HG02571 (cell line): ENCODE results near the gene TMEM258.
A peak's percentile ranks its signal among the peaks of the same experiment; 100 is the strongest.

ENCODE experiments used
- ATAC-seq: cut with Tn5 transposase; IDR thresholded peaks from one replicate; pipeline ENCODE4 v1.9.1; 2021; ENCODE audit warnings: mild to moderate bottlenecking, moderate library complexity; ENCODE audit not compliant: unreplicated experiment

The TMEM258 gene

DNA sequence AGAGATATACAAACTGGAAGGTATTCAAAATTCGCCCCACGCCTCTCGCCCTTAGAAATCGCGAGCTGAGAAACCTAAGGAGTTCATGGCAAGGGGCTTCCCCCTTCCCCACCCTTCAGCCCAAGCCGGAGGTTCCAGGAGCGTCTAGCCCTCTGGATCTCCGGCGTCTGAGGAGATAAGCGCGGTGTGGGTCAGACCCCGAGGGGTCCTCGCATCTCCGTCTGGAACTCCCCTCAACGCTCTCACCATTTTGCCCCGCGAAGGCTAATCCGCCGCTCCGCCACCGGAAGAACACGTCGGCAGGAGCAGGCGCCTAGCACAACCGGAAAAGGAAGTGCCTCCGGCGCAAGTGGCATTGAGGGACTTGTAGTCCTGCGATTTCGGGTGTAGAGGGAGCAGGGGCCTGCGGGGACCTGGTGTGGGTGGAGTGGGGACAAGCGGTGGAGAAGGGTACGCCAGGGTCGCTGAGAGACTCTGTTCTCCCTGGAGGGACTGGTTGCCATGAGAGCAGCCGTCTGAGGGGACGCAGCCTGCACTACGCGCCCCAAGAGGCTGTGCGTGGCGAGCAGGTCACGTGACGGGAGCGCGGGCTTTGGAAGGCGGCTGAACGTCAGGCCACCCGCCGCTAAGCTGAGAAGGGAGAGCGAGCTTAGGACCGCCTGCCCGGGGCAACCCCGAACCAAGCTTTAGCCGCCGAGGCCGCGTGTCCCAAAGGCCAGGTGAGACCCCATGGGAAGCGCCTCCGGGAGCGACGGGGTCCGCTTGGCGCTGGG, at the start of gene TMEM258, which contains the start of gene FEN1:
TSS of gene TMEM258 (minus strand) at position 290 of the 773 bp plus-strand sequence. CDS start at position 249, 41 bp downstream.
TSS of gene FEN1 (plus strand) at position 602 of the 773 bp plus-strand sequence. CDS start 2,451 bp downstream, outside the sequence.
- ATAC-seq, result peak; percentile 80

DNA sequence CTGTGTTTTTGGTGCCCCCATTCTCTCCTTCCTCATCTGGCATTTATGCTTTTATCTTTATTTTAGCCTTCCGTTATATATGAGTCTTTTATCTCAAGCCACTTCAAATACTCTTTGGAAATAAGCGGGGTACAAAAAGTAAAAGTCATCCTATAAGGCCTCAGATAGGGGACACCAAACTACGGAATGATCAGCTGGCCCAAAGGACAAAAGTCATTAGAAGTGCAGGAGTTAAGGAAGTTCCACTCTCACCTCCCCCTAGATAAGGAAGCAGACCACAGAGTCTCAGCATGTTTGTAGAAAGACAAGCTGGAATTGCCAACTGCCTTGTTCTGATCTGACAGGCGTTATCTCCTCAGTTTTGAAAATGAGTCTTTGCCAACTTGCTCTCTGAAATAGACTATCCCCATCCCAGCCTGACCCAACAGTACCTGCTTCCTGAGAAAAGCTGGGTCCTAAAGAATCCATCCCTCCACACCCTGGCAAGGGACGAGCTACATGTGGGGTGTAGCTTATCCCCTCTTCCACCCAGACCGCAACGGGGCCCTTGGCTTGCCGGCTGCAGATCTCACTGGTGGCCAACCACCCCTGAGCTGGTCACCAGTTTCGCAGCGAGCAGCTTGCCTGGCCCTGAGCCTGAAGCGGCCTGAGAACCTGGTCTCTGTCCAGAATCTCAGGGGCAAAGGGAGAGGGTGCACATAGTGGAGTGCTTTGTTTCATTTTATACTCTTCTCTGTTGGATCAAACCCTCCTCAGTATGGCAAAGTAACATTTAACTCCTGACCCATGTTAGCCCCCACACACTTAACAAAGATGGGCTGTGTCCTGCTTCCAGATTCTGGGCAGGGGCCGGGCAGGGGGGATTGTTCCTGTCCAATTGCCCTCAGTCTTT, 49.5 kb upstream of the TMEM258 start:
- no peak for ATAC-seq

DNA sequence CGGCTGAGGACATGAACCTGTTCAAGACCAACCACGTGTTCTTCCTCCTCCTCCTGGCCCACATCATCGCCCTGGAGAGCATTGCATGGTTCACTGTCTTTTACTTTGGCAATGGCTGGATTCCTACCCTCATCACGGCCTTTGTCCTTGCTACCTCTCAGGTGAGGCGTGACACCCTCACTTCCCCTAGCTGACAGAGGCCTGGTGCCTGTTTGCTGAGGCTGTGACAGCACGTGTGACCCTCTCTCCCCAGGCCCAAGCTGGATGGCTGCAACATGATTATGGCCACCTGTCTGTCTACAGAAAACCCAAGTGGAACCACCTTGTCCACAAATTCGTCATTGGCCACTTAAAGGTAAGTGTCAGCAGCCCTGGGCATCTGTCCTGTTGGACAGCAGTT, 48.0 kb upstream of the TMEM258 start:
- ATAC-seq, result no peak

DNA sequence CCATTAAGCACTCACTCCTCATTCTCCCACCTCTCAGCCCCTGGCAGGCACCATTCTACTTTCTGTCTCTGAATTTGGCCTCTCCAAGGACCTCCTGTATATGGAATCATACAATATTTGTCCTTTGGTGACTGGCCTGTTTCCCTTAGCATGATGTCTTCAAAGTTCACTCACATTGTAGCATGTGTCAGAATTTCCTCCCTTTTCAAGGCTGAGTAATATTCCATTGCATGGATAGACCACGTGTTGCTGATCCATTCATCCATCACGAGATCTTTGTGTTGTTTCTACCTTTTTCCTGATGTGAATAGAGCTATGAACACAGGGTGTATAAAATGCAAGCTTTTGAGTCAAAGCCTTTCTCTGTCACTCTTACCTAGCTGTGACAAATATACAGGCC, 47.3 kb upstream of the TMEM258 start:
- ATAC-seq, result no peak

DNA sequence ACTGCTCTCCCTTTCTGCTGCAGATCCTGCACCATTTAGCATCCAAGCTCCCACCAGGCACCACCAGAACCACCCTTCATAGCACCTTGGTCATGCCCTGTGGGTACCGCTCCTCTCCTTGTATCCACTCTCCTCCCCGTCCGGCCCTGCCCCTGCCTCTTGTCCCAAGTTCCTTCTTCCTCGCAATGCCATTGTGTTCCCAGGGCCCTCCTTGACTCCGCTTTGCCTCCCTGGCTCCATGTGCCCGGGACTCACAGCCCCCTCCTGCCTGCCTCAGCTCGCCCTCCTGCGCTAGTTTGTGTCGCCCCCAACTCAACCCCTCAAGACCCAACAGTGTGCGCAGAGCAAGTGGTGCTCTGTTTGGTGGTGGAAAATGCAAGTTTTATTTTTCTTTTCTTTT, 46.5 kb upstream of the TMEM258 start:
- no peak for ATAC-seq

DNA sequence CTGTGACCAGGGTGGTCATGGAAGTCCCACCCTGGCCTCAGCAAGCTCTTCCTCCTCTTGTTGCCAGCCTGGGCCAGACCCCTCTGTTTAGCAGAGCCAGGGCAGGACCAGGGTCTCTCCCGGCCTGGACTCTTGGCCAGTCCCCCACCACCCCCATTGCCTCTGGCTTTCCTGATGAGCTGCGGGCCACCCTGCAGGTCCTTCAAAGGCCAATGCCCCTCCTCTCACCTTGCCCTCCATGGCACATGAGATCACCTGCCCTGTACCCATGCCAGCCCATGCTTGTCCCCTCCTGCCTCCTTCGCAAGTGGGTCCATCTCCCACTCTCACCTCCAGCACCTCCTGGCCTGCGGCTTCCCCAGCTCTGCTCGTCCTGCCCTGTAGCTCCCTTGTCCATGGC, 46.1 kb upstream of the TMEM258 start:
- ATAC-seq, result no peak

DNA sequence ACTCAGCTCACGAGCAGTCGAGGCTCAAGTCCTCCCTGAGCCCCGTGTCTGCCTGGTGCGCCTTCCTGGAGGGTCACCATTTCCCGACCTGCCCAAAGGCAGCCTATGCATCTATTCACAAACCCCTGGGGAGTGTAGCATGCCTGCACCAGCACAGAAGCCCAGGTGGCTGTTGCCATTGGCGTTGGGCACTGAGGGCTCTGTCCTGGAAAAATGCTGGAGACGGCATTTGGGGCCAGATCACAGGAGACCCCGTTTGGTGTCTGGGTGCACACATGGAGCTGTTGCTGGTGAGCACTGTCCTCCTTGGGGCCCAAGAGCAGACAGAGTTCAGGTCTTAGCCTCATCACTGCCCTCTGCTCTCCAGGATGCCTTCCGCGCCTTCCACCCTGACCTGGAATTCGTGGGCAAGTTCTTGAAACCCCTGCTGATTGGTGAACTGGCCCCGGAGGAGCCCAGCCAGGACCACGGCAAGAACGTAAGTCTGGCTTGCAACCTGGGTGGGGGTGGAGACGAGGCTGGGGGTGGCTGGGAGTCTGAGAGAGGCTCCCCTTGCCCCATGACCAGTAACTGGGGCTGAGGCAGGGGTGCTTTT, 45.1 kb upstream of the TMEM258 start:
- ATAC-seq, result no peak

DNA sequence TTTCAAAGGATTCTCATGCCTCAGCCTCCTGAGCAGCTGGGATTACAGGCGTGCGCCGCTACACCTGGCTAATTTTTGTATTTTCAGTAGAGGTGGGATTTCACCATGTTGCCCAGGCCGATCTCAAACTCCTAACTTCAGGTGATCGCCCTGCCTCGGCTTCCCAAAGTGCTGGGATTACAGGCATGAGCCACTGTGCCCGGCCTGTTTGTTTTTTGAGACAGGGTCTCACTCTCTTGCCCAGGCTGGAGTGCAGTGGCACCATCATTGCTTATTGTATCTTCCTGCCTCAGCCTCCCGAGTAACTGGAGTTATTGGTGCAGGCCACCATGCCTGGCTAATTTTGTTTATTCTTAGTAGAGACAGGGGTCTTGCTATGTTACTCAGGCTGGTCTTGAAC, 43.8 kb upstream of the TMEM258 start:
- no peak for ATAC-seq

DNA sequence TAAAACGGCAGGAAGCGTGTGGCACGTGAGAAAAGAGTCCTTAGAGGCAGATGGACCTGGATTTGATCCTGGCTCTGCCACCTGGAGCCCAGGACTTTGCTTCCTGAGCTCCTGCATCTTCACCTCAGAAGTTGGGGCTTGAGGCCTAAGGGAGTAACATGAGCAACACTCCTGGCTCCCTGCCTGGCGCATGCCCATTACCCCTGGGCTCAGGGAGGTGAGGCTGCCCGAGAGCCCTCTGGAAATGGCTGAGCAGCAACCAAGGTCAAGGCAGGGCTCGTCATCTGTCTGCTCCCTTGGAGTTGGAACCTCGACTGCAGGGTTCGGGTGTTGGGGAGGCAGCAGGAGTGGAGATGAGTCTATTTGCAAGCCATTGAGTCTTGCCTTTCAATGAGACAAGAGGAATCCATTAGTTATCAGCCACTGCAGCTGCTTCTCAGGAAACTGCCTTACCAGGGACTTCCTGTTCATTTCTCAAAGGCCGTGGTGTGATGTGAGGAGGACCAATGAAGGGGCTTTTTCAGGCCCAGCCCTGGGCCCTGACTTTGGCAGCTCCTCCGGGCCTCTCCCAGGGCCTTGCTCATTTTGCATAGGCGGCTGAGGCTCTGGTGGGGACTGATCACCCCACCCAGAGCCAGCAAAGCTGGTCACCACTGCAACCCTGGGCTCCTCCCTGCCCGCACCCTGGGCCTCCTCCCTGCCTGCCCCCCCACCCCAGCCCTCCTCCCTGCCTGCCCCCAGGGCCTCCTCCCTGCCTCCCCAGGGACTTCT, 42.1 kb upstream of the TMEM258 start:
- ATAC-seq, result peak; percentile 85

DNA sequence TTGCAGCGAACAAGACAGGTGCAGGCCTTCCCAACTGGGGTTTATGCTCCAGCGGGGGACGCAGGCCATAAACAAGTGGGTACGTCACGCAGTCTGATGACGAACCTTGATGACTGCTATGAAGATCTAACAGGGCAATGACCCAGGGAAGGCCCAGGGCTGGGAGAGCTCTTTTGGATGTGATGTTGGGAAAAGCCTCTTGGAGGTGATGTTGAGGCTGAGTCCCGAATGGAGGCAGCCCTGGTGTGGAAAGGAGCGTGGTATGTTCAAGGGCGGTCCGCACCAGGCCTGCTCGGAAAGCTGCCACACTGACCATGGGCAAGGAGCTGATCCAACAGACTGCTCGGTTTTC, 41.5 kb upstream of the TMEM258 start:
- ATAC-seq, result no peak

DNA sequence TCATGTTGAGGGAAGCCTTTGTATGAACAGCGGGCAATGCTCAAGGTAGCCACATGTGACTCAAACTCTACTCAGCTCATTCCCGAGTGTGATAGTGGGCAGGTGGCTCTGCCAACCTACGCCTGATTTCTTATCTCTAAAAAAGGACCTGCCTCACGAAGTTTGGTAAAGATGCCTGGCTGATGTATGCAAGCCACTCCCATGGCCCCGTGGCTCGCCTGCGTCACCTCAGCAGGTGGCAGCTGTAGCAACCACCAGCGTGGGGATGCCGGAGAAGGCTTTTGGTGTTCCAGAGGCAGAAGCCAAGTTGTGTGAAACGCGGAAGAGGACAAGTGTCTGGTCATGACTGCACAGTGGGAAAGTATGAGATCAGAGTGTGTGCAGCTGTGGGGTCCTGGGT, 41.1 kb upstream of the TMEM258 start:
- ATAC-seq, result no peak

DNA sequence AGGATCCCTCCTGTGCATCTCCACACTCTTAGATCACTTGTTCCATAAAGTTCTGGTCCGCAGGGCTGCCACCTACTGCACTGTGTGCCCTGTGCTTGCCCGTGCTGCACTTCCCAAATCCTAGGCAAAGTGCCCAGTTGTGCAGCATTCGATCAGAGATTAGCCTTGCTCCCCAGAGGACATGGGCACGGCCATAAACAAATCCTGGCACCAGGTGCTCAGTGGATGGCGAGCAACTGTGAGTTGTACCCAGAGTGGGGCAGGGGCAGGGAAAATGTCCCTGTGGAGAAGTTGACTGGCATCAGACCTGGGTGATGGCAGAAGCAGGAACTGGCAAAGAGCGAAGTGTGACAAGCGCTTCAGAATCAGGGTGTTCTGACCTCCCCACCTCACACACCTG, 40.4 kb upstream of the TMEM258 start:
- no peak for ATAC-seq

DNA sequence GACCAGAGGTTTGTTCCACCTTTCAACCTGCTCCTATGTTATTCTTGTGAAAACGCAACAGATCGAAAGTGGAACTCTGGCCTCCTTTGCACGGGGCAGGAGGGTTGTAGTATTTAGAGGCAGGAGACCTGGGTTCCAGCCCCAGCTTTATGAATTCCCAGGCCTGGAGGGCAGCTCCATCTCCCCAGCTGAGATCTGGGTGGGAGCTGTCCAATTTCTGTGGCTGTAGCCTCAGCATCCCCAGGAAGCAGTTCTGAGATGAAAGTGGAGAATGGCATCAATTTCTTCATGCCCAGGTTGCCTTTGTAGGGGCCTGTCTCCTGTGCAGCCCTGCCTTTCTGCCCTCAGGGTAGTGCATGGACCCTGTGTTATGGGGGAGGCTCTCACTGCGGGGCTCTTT, 39.8 kb upstream of the TMEM258 start:
- no peak for ATAC-seq

DNA sequence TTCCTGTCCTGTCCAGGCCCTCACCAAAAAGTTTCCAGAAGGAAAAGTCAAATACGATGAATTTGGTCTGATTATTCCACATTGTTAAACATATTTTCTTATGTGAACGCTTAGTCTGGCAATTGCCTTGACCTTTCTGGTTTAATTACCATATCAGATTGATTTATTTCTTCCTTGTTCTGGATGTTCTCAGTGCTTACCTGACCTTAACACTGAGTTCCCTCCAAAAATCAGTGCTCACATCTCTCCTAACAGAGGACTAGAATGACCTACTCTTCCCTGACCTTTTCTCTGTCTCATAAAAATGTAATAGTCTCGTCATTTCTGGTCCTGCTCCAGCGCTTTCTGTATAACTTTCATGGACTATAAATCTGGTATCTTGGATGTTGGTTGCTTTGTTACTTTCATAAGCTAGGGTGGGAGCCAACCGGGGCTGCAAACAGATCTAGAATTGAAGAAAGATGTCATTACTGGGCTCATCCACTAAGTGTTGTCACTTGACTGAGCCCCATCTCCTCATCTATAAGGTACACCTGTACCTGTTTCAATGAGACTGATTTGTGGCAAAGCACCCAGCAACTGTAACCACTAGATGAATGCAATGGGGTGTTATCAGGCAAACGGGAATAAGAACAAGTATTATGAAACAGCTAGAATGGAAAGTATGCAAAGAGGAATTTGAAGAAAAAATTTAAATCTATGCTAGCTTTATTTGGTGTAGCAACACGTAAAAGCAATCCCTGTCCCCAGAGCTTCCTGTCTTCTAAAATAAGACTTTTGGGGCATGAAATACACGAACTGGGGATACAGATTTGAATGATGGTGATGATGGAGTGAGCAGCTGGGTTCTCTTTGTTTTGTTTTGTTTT, 38.1 kb upstream of the TMEM258 start:
- no peak for ATAC-seq

DNA sequence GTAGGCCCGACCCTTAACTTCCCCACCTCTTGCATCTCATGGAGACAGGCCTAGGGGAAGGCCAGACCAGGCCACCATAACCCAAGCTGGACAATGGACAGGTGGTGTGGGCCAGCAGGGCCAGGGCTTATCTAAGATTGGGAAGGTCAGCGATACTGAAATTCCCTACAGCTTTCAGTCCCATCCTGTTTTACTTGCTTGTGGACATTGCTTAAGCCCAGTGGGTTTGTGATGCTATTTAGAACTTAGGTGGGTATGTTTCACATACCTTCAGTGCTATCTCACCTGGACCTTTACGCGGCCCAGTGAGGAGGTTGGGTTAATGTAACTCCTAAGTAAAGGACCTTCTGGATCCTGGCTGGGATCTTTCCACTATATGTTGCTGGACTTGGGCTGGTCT, 37.4 kb upstream of the TMEM258 start:
- ATAC-seq, result no peak

DNA sequence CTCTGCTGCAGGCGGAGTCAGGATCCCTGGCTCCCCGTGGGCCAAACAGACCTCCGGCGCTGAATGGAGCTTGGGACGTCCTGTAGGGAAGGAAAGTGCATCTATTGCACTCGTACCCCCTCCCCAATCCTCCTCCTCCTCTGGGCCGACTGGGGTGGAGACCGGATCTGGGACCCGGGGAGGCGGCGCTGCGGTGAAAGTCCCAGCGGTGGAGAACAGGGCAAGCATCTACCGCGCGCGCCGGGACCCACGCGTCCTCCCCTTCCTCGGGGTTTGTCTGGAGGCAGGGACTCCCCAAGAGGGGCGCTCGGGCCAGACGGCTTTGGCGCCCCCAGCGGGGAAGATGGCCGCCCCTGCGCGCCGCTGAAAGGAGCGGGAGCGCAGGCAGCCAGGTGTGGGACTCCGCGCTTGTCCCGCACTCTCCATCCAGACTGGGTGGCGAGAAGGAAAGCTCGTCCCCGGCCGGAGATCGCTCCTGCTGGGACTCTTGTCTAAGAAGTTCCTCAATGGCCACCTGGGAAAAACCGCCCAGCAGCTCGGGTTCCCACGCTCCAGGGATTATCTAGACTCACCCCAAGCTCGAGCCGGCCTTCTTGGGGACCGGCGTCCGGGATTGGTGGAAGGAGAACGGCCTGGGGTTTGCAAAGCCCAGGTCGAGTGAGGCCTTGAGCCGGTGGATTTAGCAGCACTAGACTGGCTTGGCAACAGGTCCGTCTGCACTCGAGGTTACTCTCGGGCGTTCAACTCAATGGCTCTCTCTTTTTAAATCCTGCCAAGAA, 36.4 kb upstream of the TMEM258 start:
- peak; percentile 31 for ATAC-seq

DNA sequence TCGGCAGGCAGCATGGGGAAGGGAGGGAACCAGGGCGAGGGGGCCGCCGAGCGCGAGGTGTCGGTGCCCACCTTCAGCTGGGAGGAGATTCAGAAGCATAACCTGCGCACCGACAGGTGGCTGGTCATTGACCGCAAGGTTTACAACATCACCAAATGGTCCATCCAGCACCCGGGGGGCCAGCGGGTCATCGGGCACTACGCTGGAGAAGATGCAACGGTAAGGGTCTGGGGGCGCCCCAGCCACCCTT, 35.9 kb upstream of the TMEM258 start:
- ATAC-seq, result peak; percentile 4

DNA sequence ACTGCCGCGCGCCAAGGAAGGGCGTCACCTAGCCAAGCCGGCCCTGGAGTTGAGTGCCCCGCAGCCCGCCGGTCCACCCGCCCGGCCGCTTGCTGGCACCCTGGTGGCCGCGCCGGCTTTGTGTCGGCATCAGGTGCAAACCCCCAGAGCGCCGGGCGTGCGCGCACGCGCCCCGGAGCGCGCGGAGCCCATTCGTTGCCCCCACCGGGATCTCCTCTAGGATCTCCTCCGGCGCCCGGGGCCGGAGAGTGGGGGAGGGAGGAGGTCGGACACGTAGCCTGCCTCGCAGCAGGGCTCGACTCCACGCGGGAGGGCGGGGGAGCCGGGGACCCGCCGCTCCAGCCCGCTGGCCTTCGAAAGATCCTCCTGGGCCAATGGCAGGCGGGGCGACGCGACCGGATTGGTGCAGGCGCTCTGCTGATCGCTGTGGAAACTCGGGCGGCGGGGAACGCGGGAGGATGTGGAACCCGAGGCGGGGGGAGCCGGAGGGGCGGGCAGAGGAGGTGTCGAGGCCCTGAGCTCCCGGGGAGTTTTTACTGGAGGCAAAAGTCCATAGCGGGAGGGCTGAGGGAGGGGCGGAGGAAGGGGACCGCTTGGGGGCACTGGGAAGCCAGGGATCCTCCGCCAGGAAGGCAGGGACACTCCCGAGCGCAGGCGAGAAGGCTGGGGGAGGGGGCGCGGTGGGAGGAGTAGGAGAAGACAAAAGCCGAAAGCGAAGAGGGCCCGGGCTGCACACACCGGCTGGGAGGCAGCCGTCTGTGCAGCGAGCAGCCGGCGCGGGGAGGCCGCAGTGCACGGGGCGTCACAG, 35.4 kb upstream of the TMEM258 start, which contains the start of gene FADS2:
TSS of gene FADS2 (plus strand) at position 730 of the 808 bp plus-strand sequence. CDS start 91 bp downstream, outside the sequence.
- ATAC-seq, result peak; percentile 71
